ENCODE data around the gene ARID1B. TPM values are rescaled to one million over a fixed set of nuclear protein-coding genes. Genes with fewer than 3 reads are reported as not detected.
A peak's percentile ranks its signal among the peaks of the same experiment; 100 is the strongest.

The ARID1B gene
- total and polyA plus RNA-seq, 2 of the 13 experiments (the other 11 are each of a cell fraction or from before 2014, with no cell fraction given), result 20.1 to 32.6 TPM

DNA sequence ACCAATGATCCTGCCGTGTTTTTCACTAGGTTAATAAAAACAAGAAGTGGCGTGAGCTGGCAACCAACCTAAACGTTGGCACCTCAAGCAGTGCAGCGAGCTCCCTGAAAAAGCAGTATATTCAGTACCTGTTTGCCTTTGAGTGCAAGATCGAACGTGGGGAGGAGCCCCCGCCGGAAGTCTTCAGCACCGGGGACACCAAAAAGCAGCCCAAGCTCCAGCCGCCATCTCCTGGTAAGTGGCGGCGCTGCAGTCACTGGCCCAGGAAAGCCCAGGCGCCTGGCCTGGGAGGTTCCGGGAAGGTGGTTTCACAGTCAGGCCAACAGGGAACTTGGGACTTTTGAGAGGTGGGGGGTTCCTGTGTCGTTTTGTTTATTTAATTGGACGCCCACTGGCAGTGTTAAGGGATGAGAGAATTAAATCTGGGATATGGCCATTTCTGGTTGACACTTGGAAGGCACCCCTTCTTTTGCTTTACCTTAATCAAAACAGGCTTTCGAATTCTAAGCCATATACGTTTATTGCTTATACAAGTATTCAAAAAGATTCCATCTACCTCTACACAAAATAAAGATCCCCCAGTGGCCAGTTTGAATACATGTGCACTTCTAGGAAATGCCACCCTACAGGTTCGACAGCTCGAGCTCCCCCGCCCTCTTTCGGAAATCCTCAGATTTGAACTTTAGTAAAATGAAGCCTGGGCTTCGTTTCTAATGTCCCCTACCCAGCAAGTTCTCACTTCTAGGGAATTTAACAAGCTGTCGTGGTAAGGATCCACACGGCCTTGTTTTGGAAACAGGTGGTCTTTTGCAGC lies 407.2 kb downstream of the ARID1B start (continued):
- TF ChIP-seq SP5 (CRISPR knock-in tag; IDR thresholded peaks at IDR 0.05; ENCODE audit: borderline replicate concordance, low read depth) (peak; percentile 68; the same call in 1 of the 2 replicates), ZMYM4 (CRISPR knock-in tag; IDR thresholded peaks at IDR 0.05) (peak; percentile 86), KDM2A (CRISPR knock-in tag; IDR thresholded peaks at IDR 0.05; ENCODE audit: borderline replicate concordance, low read depth) (peak; percentile 64; the same call in 1 of the 2 replicates), CEBPG (CRISPR knock-in tag; IDR thresholded peaks at IDR 0.05) (peak; percentile 6; the same call in 1 of the 2 replicates), NRL (CRISPR knock-in tag; IDR thresholded peaks at IDR 0.05; ENCODE audit: borderline replicate concordance) (0 out of 2 replicates have a peak, but pooled peaks have one; percentile 42), GATAD2A (CRISPR knock-in tag; IDR thresholded peaks at IDR 0.05) (peak; percentile 29; the same call in 1 of the 2 replicates), ISL2 (CRISPR knock-in tag; IDR thresholded peaks at IDR 0.05) (0 out of 2 replicates have a peak, but pooled peaks have one; percentile 25), ZNF160 (CRISPR knock-in tag; IDR thresholded peaks at IDR 0.05) (no peak), ZNF501 (CRISPR knock-in tag; IDR thresholded peaks at IDR 0.05) (peak; percentile 66; the same call in 1 of the 2 replicates), YY1 (IDR thresholded peaks at IDR 0.05; ENCODE audit: insufficient read depth, insufficient replicate concordance, low read depth, low read length) (peak; percentile 46), ZNF101 (CRISPR knock-in tag; IDR thresholded peaks at IDR 0.05; ENCODE audit: borderline replicate concordance, low read depth) (no peak), ONECUT2 (CRISPR knock-in tag; IDR thresholded peaks at IDR 0.05) (peak; percentile 73), ZBTB38 (CRISPR knock-in tag; IDR thresholded peaks at IDR 0.05) (peak; percentile 47; the same call in 1 of the 2 replicates), GZF1 (CRISPR knock-in tag; IDR thresholded peaks at IDR 0.05) (no peak), TEAD3 (CRISPR knock-in tag; optimal IDR thresholded peaks at IDR 0.05; ENCODE audit: borderline replicate concordance) (peak; percentile 42), ZKSCAN8 (CRISPR knock-in tag; IDR thresholded peaks at IDR 0.05; ENCODE audit: borderline replicate concordance) (peak; percentile 28; the same call in 1 of the 2 replicates), SMARCE1 (IDR thresholded peaks at IDR 0.05; ENCODE audit: borderline replicate concordance) (no peak), ZNF549 (CRISPR knock-in tag; IDR thresholded peaks at IDR 0.05) (no peak)
- TF ChIP-seq, protein P1, sequence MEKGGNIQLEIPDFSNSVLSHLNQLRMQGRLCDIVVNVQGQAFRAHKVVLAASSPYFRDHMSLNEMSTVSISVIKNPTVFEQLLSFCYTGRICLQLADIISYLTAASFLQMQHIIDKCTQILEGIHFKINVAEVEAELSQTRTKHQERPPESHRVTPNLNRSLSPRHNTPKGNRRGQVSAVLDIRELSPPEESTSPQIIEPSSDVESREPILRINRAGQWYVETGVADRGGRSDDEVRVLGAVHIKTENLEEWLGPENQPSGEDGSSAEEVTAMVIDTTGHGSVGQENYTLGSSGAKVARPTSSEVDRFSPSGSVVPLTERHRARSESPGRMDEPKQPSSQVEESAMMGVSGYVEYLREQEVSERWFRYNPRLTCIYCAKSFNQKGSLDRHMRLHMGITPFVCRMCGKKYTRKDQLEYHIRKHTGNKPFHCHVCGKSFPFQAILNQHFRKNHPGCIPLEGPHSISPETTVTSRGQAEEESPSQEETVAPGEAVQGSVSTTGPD (CRISPR knock-in tag; IDR thresholded peaks at IDR 0.05), result 0 out of 2 replicates have a peak, but pooled peaks have one; percentile 45
- TF ChIP-seq, protein P2, sequence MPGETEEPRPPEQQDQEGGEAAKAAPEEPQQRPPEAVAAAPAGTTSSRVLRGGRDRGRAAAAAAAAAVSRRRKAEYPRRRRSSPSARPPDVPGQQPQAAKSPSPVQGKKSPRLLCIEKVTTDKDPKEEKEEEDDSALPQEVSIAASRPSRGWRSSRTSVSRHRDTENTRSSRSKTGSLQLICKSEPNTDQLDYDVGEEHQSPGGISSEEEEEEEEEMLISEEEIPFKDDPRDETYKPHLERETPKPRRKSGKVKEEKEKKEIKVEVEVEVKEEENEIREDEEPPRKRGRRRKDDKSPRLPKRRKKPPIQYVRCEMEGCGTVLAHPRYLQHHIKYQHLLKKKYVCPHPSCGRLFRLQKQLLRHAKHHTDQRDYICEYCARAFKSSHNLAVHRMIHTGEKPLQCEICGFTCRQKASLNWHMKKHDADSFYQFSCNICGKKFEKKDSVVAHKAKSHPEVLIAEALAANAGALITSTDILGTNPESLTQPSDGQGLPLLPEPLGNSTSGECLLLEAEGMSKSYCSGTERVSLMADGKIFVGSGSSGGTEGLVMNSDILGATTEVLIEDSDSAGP (CRISPR knock-in tag; IDR thresholded peaks at IDR 0.05; ENCODE audit: borderline replicate concordance), result peak; percentile 36
- TF ChIP-seq, protein P3, sequence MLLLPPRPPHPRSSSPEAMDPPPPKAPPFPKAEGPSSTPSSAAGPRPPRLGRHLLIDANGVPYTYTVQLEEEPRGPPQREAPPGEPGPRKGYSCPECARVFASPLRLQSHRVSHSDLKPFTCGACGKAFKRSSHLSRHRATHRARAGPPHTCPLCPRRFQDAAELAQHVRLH (CRISPR knock-in tag; IDR thresholded peaks at IDR 0.05; ENCODE audit: borderline replicate concordance, low read depth), result peak; percentile 71; the same call in 1 of the 2 replicates
- TF ChIP-seq, protein P4, sequence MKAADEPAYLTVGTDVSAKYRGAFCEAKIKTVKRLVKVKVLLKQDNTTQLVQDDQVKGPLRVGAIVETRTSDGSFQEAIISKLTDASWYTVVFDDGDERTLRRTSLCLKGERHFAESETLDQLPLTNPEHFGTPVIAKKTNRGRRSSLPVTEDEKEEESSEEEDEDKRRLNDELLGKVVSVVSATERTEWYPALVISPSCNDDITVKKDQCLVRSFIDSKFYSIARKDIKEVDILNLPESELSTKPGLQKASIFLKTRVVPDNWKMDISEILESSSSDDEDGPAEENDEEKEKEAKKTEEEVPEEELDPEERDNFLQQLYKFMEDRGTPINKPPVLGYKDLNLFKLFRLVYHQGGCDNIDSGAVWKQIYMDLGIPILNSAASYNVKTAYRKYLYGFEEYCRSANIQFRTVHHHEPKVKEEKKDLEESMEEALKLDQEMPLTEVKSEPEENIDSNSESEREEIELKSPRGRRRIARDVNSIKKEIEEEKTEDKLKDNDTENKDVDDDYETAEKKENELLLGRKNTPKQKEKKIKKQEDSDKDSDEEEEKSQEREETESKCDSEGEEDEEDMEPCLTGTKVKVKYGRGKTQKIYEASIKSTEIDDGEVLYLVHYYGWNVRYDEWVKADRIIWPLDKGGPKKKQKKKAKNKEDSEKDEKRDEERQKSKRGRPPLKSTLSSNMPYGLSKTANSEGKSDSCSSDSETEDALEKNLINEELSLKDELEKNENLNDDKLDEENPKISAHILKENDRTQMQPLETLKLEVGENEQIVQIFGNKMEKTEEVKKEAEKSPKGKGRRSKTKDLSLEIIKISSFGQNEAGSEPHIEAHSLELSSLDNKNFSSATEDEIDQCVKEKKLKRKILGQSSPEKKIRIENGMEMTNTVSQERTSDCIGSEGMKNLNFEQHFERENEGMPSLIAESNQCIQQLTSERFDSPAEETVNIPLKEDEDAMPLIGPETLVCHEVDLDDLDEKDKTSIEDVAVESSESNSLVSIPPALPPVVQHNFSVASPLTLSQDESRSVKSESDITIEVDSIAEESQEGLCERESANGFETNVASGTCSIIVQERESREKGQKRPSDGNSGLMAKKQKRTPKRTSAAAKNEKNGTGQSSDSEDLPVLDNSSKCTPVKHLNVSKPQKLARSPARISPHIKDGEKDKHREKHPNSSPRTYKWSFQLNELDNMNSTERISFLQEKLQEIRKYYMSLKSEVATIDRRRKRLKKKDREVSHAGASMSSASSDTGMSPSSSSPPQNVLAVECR (CRISPR knock-in tag; IDR thresholded peaks at IDR 0.05; ENCODE audit: borderline replicate concordance), result peak; percentile 44; the same call in 1 of the 2 replicates
